T-cell (primary cell): ENCODE measurements around the gene RTF1. TPM values are rescaled to one million over a fixed set of nuclear protein-coding genes. Genes with fewer than 3 reads are reported as not detected.

ENCODE experiments used
- ATAC-seq, 4 experiments: fragments of 200-7000 bp in 3 of 4; fragments of 150-1000 bp in 1 of 4; cut with Tn5 transposase; replicated peaks in 1 of 4; 1 replicate in 3 of 4; 2 replicates in 1 of 4; pipeline ENCODE4 v1.10.0; 2021; ENCODE audit warnings: moderate library complexity in 3 of 4, mild to moderate bottlenecking in 2 of 4, moderate number of reproducible peaks in 1 of 4
- CTCF ChIA-PET, 2 donors: fragments of 300-600 bp; sonication (Branson Sonifier 250); formaldehyde crosslinking; loops; one replicate each; lab custom pipeline; 2022; ENCODE audit warnings: antibody characterized with exemption in 2 of 2; lab: Charles Lee
- POLR2A ChIA-PET, 2 donors: fragments of 300-600 bp; sonication (Branson Sonifier 250); formaldehyde crosslinking; loops; one replicate each; lab custom pipeline; 2022; ENCODE audit warnings: antibody characterized with exemption in 2 of 2; lab: Charles Lee
- DNase-seq, 35 experiments: peaks; one replicate each; pipeline versions ENCODE4 v3.0.0 to v3.0.0-alpha.2; 2013 to 2023
- H3K27ac ChIP-seq: one replicate; pipeline ENCODE4 v1.5.1; 2013; ENCODE audit warnings: low read length
- H3K27me3 ChIP-seq, 2 experiments: replicated peaks in 1 of 2; 1 replicate in 1 of 2; 2 replicates in 1 of 2; pipeline versions ENCODE4 v1.6.1 to v1.7.0; 2013; ENCODE audit warnings: low read length in 1 of 2, mixed read lengths in 1 of 2; ENCODE audit not compliant: control insufficient read depth in 2 of 2, insufficient read depth in 2 of 2; ENCODE audit errors: extremely low read depth in 1 of 2
- H3K36me3 ChIP-seq, 2 donors: 1 replicate in 1 of 2; 2 replicates in 1 of 2; pipeline versions ENCODE4 v1.6.1 to v1.7.0; 2013; ENCODE audit warnings: low read length in 1 of 2; ENCODE audit not compliant: control insufficient read depth in 2 of 2, insufficient read depth in 1 of 2; ENCODE audit errors: extremely low read depth in 1 of 2
- H3K4me1 ChIP-seq, 2 experiments: 1 replicate in 1 of 2; 2 replicates in 1 of 2; pipeline versions ENCODE4 v1.6.1 to v1.7.0; 2013; ENCODE audit warnings: low read length in 2 of 2, mixed read lengths in 1 of 2; ENCODE audit not compliant: insufficient read depth in 2 of 2, control insufficient read depth in 1 of 2; ENCODE audit errors: extremely low read depth in 1 of 2
- H3K4me3 ChIP-seq, 2 donors: 1 replicate in 1 of 2; 2 replicates in 1 of 2; pipeline versions ENCODE4 v1.5.1 to v1.7.0; 2013; ENCODE audit warnings: mild to moderate bottlenecking in 2 of 2, low read length in 1 of 2, moderate library complexity in 1 of 2; ENCODE audit not compliant: control insufficient read depth in 1 of 2; ENCODE audit errors: extremely low read depth in 1 of 2
- H3K9me3 ChIP-seq: 2 replicates; pipeline ENCODE4 v1.7.0; 2013
- H3K27ac Mint-ChIP-seq, 2 donors: one replicate each; pipeline ENCODE4 v1.8.0; 2020 to 2021; ENCODE audit warnings: mild to moderate bottlenecking in 2 of 2, mixed read lengths in 2 of 2
- H3K27me3 Mint-ChIP-seq, 2 donors: one replicate each; pipeline ENCODE4 v1.8.0; 2021 to 2022; ENCODE audit warnings: mixed read lengths in 2 of 2
- H3K36me3 Mint-ChIP-seq: one replicate; pipeline ENCODE4 v1.8.0; 2021; ENCODE audit warnings: mixed read lengths
- H3K4me1 Mint-ChIP-seq, 3 donors: one replicate each; pipeline ENCODE4 v1.8.0; 2020 to 2022; ENCODE audit warnings: mixed read lengths in 3 of 3, mild to moderate bottlenecking in 1 of 3
- H3K4me3 Mint-ChIP-seq, 3 donors: one replicate each; pipeline ENCODE4 v1.8.0; 2020 to 2022; ENCODE audit warnings: mild to moderate bottlenecking in 3 of 3, mixed read lengths in 3 of 3, moderate library complexity in 3 of 3
- H3K9me3 Mint-ChIP-seq, 3 donors: one replicate each; pipeline ENCODE4 v1.8.0; 2020 to 2022; ENCODE audit warnings: mixed read lengths in 3 of 3
- WGBS: methylation state at CpG from one replicate; pipeline ENCODE4 v1.1.5; 2013; ENCODE audit warnings: missing lambda C conversion rate; ENCODE audit not compliant: insufficient coverage; 5-methylcytosine and 5-hydroxymethylcytosine counted together
- total RNA-seq, 35 experiments: library from RNA in 6 of 35; stranded (reverse) in 6 of 35; fragments of 120-200 nt in 1 of 35; gene quantifications; one replicate each; pipeline versions ENCODE4 v1.2.1 to v1.2.4 and lab custom pipeline; 2013 to 2026

Gene RTF1
- total RNA-seq, 5 donors from 2014 or later (not counting 1 experiment from before 2014, with no cell fraction given) = 30.6 to 45.9 (median 37.5) TPM

- CTCF ChIA-PET = no interaction called here
- Histone ChIP-seq H3K27ac (no peak overlapping the region), H3K4me1 (no peaks in the 10 kb centered on the region), H3K27me3 (no peaks in the 10 kb centered on the region), H3K36me3 (peaks cover 7 to 27% of the 10 kb centered on the region in 2 donors), H3K4me3 (no peak overlapping the region), H3K9me3 (no peaks in the 10 kb centered on the region)
- H3K4me1 Mint-ChIP-seq = peaks cover 18 to 22% (median 20%) of the 10 kb centered on the region in 3 donors
- peaks cover 24% of the 10 kb centered on the region for H3K36me3 Mint-ChIP-seq
- WGBS = no CpG with 5 or more reads among the region's 4 CpGs
- POLR2A ChIA-PET = no interaction called here
- DNase-seq (no peak), ATAC-seq (no peak)
- no peaks in the 10 kb centered on the region for H3K27me3 Mint-ChIP-seq
- H3K27ac Mint-ChIP-seq = no peak overlapping the region
- H3K4me3 Mint-ChIP-seq = no peak overlapping the region
- no peaks in the 10 kb centered on the region for H3K9me3 Mint-ChIP-seq
These were observed 22.0 kb upstream of the RTF1 start for GRCh38 chr15:41394924-41395323.

DNA sequence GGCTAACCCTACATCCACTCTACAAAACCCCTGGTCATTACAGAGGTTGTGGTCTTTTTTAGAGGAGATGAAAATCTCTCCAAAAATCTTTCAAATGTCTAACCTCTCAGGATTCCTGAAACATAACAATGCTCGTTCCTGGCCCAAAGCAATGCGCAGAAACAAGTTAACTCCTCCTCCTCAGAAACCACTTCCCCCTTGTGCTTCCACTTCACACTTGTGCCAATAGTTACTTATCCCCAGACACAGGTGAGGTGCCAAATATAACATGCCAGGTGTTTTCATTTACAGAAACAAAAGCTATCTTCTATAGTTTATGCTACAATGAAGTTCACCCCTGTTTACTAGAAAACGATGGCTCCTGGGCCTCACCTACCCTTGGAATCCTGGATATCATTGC is 20.8 kb upstream of the RTF1 start:
- 79% methylated on average over 3 of the region's 3 CpGs for whole genome bisulfite sequencing
- Mint-ChIP-seq H3K27me3 (no peaks in the 10 kb centered on the region), H3K36me3 (peaks cover 24% of the 10 kb centered on the region), H3K4me1 (peaks cover 22 to 25% (median 22%) of the 10 kb centered on the region in 3 donors), H3K9me3 (no peaks in the 10 kb centered on the region), H3K4me3 (peak overlapping the region in 1 of 3 donors; percentile 40), H3K27ac (peak overlapping the region in 1 of 2 donors; percentile 47)
- Histone ChIP-seq H3K4me1 (peaks cover 0 to 4% of the 10 kb centered on the region in 2 experiments), H3K9me3 (no peaks in the 10 kb centered on the region), H3K4me3 (no peak overlapping the region), H3K27ac (no peak overlapping the region), H3K27me3 (no peaks in the 10 kb centered on the region), H3K36me3 (peaks cover 7 to 27% of the 10 kb centered on the region in 2 donors)
- POLR2A ChIA-PET = no interaction called here
- CTCF ChIA-PET = interaction anchor here in 1 of 2 donors (0.7 kb wide), 1 partner anchor 49 kb away, joined by 3 read pairs; no protein-coding TSS in a partner anchor
- no peak for DNase-seq
- ATAC-seq = no peak

DNA sequence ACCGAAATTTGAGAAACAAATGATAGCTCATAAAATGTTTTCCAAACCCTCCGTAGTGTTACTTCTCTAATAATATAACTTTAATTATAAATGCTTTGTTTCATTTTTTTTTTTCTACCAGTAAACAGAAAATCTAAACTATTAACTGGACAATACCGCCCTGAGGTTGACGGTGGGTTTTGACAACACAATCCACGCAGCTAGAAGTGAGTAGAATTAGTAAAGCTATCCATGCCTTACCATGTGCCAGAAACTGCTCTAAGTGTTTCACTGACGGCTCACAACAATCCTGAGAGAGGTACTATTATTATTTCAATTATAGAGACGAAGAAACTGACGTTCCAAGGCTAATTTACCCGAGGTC is 15.0 kb upstream of the RTF1 start:
- Histone ChIP-seq H3K4me1 (peaks cover 2 to 19% of the 10 kb centered on the region in 2 experiments), H3K36me3 (no peaks in the 10 kb centered on the region), H3K9me3 (no peaks in the 10 kb centered on the region), H3K4me3 (peak overlapping the region; percentile 82 to 94), H3K27ac (peak overlapping the region; percentile 78), H3K27me3 (no peaks in the 10 kb centered on the region)
- Mint-ChIP-seq H3K27ac (peak overlapping the region; percentile 92 to 95), H3K36me3 (no peaks in the 10 kb centered on the region), H3K27me3 (no peaks in the 10 kb centered on the region), H3K9me3 (no peaks in the 10 kb centered on the region), H3K4me1 (peaks cover 20 to 24% (median 20%) of the 10 kb centered on the region in 3 donors), H3K4me3 (peak overlapping the region; percentile 91 to 92 (median 91))
- 0% methylated on average over 1 of the region's 9 CpGs for WGBS
- ChIA-PET POLR2A (no interaction called here), CTCF (no interaction called here)
- DNase-seq (no peak), ATAC-seq (peak in 2 of 4 experiments; percentile 11 to 14)

DNA sequence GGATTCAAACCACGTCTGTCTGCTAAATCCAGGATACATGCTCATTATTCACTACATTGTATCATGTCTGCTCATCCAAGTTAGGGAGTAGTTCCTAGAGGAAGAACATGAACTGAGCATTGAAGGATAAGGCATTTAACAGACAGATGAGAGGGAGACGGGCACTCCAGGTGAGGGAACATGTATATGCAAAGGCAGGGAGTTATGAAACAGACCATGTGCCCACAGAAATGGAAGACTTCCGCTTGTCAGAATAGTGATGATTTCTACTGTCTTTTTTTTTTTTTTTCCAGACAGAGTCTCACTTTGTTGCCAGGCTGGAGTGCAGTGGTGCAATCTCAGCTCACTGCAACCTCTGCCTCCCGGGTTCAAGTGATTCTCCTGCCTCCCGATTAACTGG is 9.6 kb upstream of the RTF1 start:
- H3K36me3 Mint-ChIP-seq = no peaks in the 10 kb centered on the region
- Histone ChIP-seq H3K9me3 (no peaks in the 10 kb centered on the region), H3K4me1 (peaks cover 0 to 8% of the 10 kb centered on the region in 2 experiments), H3K36me3 (no peaks in the 10 kb centered on the region), H3K27me3 (no peaks in the 10 kb centered on the region), H3K4me3 (no peak overlapping the region), H3K27ac (no peak overlapping the region)
- peaks cover 11 to 20% (median 15%) of the 10 kb centered on the region in 3 donors for H3K4me1 Mint-ChIP-seq
- DNase-seq (no peak), ATAC-seq (no peak)
- H3K4me3 Mint-ChIP-seq = no peak overlapping the region
- POLR2A ChIA-PET = no interaction called here
- no peaks in the 10 kb centered on the region for H3K9me3 Mint-ChIP-seq
- no peak overlapping the region for H3K27ac Mint-ChIP-seq
- H3K27me3 Mint-ChIP-seq = no peaks in the 10 kb centered on the region
- CTCF ChIA-PET = interaction anchor here in 1 of 2 donors (1.3 kb wide), 1 partner anchor 274 kb away, joined by 4 read pairs; no protein-coding TSS in a partner anchor
- WGBS = 81% methylated on average over 4 of the region's 5 CpGs

GRCh38 chr15:41408234-41408641 is 8.7 kb upstream of the RTF1 start:
- no peaks in the 10 kb centered on the region for H3K36me3 ChIP-seq
- H3K9me3 ChIP-seq = no peaks in the 10 kb centered on the region
- DNase-seq (no peak), ATAC-seq (no peak)
- no peaks in the 10 kb centered on the region for H3K27me3 ChIP-seq
- CTCF ChIA-PET = interaction anchor here in 1 of 2 donors (1.3 kb wide), 1 partner anchor 273 kb away, joined by 4 read pairs; no protein-coding TSS in a partner anchor
- H3K36me3 Mint-ChIP-seq = no peaks in the 10 kb centered on the region
- H3K27ac Mint-ChIP-seq = no peak overlapping the region
- no peak overlapping the region for H3K4me3 ChIP-seq
- H3K27me3 Mint-ChIP-seq = no peaks in the 10 kb centered on the region
- 85% methylated on average over 2 of the region's 2 CpGs for WGBS
- H3K9me3 Mint-ChIP-seq = no peaks in the 10 kb centered on the region
- peaks cover 0 to 3% of the 10 kb centered on the region in 2 experiments for H3K4me1 ChIP-seq
- POLR2A ChIA-PET = no interaction called here
- H3K27ac ChIP-seq = no peak overlapping the region
- H3K4me1 Mint-ChIP-seq = peaks cover 6 to 15% (median 9%) of the 10 kb centered on the region in 3 donors
- H3K4me3 Mint-ChIP-seq = no peak overlapping the region

DNA sequence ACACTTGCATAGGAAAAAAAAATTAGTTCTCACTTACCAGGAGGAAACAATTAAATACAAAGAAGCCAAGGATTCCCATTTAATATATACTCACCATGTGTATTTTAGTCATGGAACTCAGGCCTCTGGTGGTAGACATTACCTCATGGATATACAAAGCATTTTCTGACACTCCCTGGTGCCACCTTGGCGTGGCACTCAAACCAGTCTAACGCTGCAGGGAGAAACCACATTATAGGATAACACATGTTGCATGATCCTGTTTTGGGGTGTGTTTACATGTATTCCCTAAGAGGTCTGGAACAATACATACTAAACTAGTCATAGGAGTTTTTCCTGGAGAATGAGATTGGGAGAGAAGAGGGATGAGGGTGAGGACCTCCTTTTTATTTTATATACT is 5.9 kb upstream of the RTF1 start:
- H3K27ac ChIP-seq = no peak overlapping the region
- no peaks in the 10 kb centered on the region for H3K9me3 ChIP-seq
- Mint-ChIP-seq H3K9me3 (no peaks in the 10 kb centered on the region), H3K36me3 (no peaks in the 10 kb centered on the region), H3K27me3 (no peaks in the 10 kb centered on the region), H3K27ac (no peak overlapping the region), H3K4me3 (no peak overlapping the region), H3K4me1 (peaks cover 5 to 9% (median 7%) of the 10 kb centered on the region in 3 donors)
- peaks cover 0 to 6% of the 10 kb centered on the region in 2 experiments for H3K4me1 ChIP-seq
- CTCF ChIA-PET = interaction anchor here in 1 of 2 donors (0.5 kb wide), 1 partner anchor 1773 kb away, joined by 3 read pairs; no protein-coding TSS in a partner anchor
- no peak for DNase-seq
- no peak overlapping the region for H3K4me3 ChIP-seq
- POLR2A ChIA-PET = interaction anchor here in 1 of 2 donors (0.5 kb wide), 1 partner anchor 8 kb away, joined by 13 read pairs; no protein-coding TSS in a partner anchor
- ATAC-seq = no peak
- H3K36me3 ChIP-seq = no peaks in the 10 kb centered on the region
- no peaks in the 10 kb centered on the region for H3K27me3 ChIP-seq
- no CpG with 5 or more reads among the region's 2 CpGs for WGBS
